Neural progenitor cell (in vitro differentiated cells): ENCODE data around the gene ANKRD1.

ENCODE experiments used
- CTCF ChIP-seq: fragments of 200-600 bp; sonication (generic); IDR thresholded peaks from 2 replicates; pipeline ENCODE4 v1.5.1; 2017; ENCODE audit warnings: antibody characterized with exemption, mild to moderate bottlenecking
- EZH2 ChIP-seq: fragments of 200-600 bp; sonication (generic); IDR thresholded peaks from 2 replicates; pipeline ENCODE4 v1.6.1; 2017; ENCODE audit warnings: antibody characterized with exemption, mild to moderate bottlenecking, moderate library complexity
- EZH2phosphoT487 ChIP-seq: fragments of 200-600 bp; sonication (generic); IDR thresholded peaks from 2 replicates; pipeline ENCODE4 v1.6.1; 2017; ENCODE audit warnings: antibody characterized with exemption

GRCh38 chr10:90947030-90947960, 26.4 kb upstream of the ANKRD1 start:
- TF ChIP-seq CTCF = no peak
- no peak for TF ChIP-seq EZH2
- TF ChIP-seq EZH2phosphoT487 = no peak
